ENCODE results near the gene PROM2. TPM values are rescaled to one million over a fixed set of nuclear protein-coding genes. Genes with fewer than 3 reads are reported as not detected.

Gene PROM2
- total and polyA plus RNA-seq, 4 donors: 0.11 to 1.1 (median 0.24) TPM

DNA sequence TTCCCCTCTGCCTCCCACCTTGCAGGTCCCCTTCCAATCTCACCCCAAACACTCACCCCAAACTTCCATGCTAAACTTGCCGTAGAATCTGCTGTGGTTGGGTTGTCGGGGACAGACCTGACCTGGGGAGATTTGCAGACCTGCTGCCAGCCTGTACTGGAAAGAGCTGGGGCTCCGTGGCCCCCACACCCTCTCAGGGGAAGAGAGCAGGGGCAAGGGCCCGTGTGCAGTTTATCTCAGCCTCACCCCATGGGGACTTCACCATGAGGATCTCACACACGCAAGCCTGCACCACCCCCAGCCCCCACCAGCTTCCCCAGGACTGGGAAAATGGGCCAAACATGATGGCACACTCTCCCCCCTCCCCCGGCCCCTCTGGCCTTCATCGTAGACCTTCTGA lies 53.6 kb downstream of the PROM2 start:
- Histone ChIP-seq H3K36me3 (ENCODE audit: control insufficient read depth in 4 of 4, insufficient read depth in 3 of 4, low read depth in 1 of 4, low read length in 3 of 4) (no peaks in the 10 kb centered on the region), H3K27me3 (ENCODE audit: control insufficient read depth in 4 of 4, insufficient read depth in 4 of 4, low read length in 3 of 4) (no peaks in the 10 kb centered on the region), H3K27ac (ENCODE audit: low read depth in 1 of 2, low read length in 2 of 2) (no peak overlapping the region), H3K9me3 (ENCODE audit: control insufficient read depth in 4 of 4, low read length in 3 of 4) (no peaks in the 10 kb centered on the region), H3K9ac (ENCODE audit: low read depth in 1 of 2, low read length in 2 of 2) (no peak overlapping the region), H3K4me3 (ENCODE audit: low read depth in 1 of 3, low read length in 3 of 3) (no peak overlapping the region), H3K4me1 (ENCODE audit: control insufficient read depth in 4 of 4, insufficient read depth in 4 of 4, low read length in 3 of 4) (no peaks in the 10 kb centered on the region)
- WGBS: 86% methylated on average over 7 of the region's 7 CpGs
- no peak for DNase-seq (ENCODE audit: low spot score)
- TF ChIP-seq HNF4G (IDR thresholded peaks at IDR 0.05) (no peak), GABPA (IDR thresholded peaks at IDR 0.05 in 1 of 2, conservative IDR thresholded peaks at IDR 0.05 in 1 of 2) (no peak), FOXA2 (IDR thresholded peaks at IDR 0.05) (no peak), JUND (IDR thresholded peaks at IDR 0.05) (no peak), RAD21 (IDR thresholded peaks at IDR 0.05) (no peak), YY1 (IDR thresholded peaks at IDR 0.05) (no peak), NR2F2 (IDR thresholded peaks at IDR 0.05) (no peak), FOXA1 (IDR thresholded peaks at IDR 0.05) (no peak), EGR1 (IDR thresholded peaks at IDR 0.05; ENCODE audit: low read depth in 2 of 2) (no peak), HNF4A (conservative IDR thresholded peaks at IDR 0.05) (no peak), TAF1 (conservative IDR thresholded peaks at IDR 0.05) (no peak), SP1 (IDR thresholded peaks at IDR 0.05) (no peak)
- TF ChIP-seq, protein P1, sequence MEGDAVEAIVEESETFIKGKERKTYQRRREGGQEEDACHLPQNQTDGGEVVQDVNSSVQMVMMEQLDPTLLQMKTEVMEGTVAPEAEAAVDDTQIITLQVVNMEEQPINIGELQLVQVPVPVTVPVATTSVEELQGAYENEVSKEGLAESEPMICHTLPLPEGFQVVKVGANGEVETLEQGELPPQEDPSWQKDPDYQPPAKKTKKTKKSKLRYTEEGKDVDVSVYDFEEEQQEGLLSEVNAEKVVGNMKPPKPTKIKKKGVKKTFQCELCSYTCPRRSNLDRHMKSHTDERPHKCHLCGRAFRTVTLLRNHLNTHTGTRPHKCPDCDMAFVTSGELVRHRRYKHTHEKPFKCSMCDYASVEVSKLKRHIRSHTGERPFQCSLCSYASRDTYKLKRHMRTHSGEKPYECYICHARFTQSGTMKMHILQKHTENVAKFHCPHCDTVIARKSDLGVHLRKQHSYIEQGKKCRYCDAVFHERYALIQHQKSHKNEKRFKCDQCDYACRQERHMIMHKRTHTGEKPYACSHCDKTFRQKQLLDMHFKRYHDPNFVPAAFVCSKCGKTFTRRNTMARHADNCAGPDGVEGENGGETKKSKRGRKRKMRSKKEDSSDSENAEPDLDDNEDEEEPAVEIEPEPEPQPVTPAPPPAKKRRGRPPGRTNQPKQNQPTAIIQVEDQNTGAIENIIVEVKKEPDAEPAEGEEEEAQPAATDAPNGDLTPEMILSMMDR (IDR thresholded peaks at IDR 0.05; ENCODE audit: low read depth, low read length, missing input control): no peak
- TF ChIP-seq, protein P2, sequence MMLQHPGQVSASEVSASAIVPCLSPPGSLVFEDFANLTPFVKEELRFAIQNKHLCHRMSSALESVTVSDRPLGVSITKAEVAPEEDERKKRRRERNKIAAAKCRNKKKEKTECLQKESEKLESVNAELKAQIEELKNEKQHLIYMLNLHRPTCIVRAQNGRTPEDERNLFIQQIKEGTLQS (IDR thresholded peaks at IDR 0.05): no peak
- TF ChIP-seq, protein P3, sequence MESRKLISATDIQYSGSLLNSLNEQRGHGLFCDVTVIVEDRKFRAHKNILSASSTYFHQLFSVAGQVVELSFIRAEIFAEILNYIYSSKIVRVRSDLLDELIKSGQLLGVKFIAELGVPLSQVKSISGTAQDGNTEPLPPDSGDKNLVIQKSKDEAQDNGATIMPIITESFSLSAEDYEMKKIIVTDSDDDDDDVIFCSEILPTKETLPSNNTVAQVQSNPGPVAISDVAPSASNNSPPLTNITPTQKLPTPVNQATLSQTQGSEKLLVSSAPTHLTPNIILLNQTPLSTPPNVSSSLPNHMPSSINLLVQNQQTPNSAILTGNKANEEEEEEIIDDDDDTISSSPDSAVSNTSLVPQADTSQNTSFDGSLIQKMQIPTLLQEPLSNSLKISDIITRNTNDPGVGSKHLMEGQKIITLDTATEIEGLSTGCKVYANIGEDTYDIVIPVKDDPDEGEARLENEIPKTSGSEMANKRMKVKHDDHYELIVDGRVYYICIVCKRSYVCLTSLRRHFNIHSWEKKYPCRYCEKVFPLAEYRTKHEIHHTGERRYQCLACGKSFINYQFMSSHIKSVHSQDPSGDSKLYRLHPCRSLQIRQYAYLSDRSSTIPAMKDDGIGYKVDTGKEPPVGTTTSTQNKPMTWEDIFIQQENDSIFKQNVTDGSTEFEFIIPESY (IDR thresholded peaks at IDR 0.05): no peak
- TF ChIP-seq, protein P4, sequence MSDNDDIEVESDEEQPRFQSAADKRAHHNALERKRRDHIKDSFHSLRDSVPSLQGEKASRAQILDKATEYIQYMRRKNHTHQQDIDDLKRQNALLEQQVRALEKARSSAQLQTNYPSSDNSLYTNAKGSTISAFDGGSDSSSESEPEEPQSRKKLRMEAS (IDR thresholded peaks at IDR 0.05): no peak
- TF ChIP-seq, protein P5, sequence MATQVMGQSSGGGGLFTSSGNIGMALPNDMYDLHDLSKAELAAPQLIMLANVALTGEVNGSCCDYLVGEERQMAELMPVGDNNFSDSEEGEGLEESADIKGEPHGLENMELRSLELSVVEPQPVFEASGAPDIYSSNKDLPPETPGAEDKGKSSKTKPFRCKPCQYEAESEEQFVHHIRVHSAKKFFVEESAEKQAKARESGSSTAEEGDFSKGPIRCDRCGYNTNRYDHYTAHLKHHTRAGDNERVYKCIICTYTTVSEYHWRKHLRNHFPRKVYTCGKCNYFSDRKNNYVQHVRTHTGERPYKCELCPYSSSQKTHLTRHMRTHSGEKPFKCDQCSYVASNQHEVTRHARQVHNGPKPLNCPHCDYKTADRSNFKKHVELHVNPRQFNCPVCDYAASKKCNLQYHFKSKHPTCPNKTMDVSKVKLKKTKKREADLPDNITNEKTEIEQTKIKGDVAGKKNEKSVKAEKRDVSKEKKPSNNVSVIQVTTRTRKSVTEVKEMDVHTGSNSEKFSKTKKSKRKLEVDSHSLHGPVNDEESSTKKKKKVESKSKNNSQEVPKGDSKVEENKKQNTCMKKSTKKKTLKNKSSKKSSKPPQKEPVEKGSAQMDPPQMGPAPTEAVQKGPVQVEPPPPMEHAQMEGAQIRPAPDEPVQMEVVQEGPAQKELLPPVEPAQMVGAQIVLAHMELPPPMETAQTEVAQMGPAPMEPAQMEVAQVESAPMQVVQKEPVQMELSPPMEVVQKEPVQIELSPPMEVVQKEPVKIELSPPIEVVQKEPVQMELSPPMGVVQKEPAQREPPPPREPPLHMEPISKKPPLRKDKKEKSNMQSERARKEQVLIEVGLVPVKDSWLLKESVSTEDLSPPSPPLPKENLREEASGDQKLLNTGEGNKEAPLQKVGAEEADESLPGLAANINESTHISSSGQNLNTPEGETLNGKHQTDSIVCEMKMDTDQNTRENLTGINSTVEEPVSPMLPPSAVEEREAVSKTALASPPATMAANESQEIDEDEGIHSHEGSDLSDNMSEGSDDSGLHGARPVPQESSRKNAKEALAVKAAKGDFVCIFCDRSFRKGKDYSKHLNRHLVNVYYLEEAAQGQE (IDR thresholded peaks at IDR 0.05): no peak

All from liver (tissue), 9 donors.